Keratinocyte (primary cell): ENCODE measurements around the gene TMEM259.

Source experiments
- CTCF ChIP-seq, 3 experiments: IDR thresholded peaks in 1 of 3; conservative IDR thresholded peaks in 1 of 3; optimal IDR thresholded peaks in 1 of 3; 2 replicates in 2 of 3; 3 replicates in 1 of 3; pipeline versions ENCODE3 to v1.5.1; 2011; ENCODE audit warnings: low read length in 3 of 3, mild to moderate bottlenecking in 3 of 3, moderate library complexity in 2 of 3, control low read depth in 1 of 3, inconsistent platforms in 1 of 3; ENCODE audit not compliant: insufficient read depth in 2 of 3; ENCODE audit errors: extremely low read depth in 1 of 3
- EZH2 ChIP-seq: IDR thresholded peaks from one replicate; pipeline ENCODE4 v1.6.1; 2012; ENCODE audit warnings: inconsistent platforms, mild to moderate bottlenecking, low read length, moderate library complexity

- TF ChIP-seq CTCF (optimal IDR thresholded peaks at IDR 0.05 in 1 of 3, IDR thresholded peaks at IDR 0.05 in 1 of 3, conservative IDR thresholded peaks at IDR 0.05 in 1 of 3; ENCODE audit: extremely low read depth in 1 of 3, insufficient read depth in 2 of 3, low read length in 3 of 3) (no peak), EZH2 (no peak)
Observed at GRCh38 chr19:1017115-1017905, 3.6 kb downstream of the TMEM259 start.
